B cell (primary cell): ENCODE results near the gene ROR2. TPM values are rescaled to one million over a fixed set of nuclear protein-coding genes. Genes with fewer than 3 reads are reported as not detected.

Experiments
- ATAC-seq: fragments of 200-7000 bp; cut with Tn5 transposase; one replicate; pipeline ENCODE4 v1.10.0; 2021; ENCODE audit warnings: low read depth, mild to moderate bottlenecking, moderate number of reproducible peaks, moderate library complexity
- CTCF ChIA-PET: fragments of 350-600 bp; sonication (Branson Sonifier 250); formaldehyde crosslinking; loops from one replicate; lab custom pipeline; 2021; ENCODE audit warnings: antibody characterized with exemption, inconsistent platforms; lab: Charles Lee
- POLR2A ChIA-PET: fragments of 350-600 bp; sonication (Branson Sonifier 250); formaldehyde crosslinking; loops from one replicate; lab custom pipeline; 2021; ENCODE audit warnings: antibody characterized with exemption; lab: Charles Lee
- DNase-seq: peaks from one replicate; pipeline ENCODE4 v3.0.0; 2013
- H2AFZ ChIP-seq: 2 replicates; pipeline ENCODE4 v1.6.1; 2012; ENCODE audit warnings: mild to moderate bottlenecking, low read depth, low read length; ENCODE audit not compliant: insufficient read depth, poor library complexity, severe bottlenecking
- H3K27ac ChIP-seq, 2 donors: 1 replicate in 1 of 2; 2 replicates in 1 of 2; pipeline ENCODE4 v1.5.1; 2012 to 2013; ENCODE audit warnings: low read length in 2 of 2, mild to moderate bottlenecking in 2 of 2, moderate library complexity in 1 of 2
- H3K27me3 ChIP-seq, 4 experiments: fragments of 200-600 bp in 1 of 4; sonication (generic) in 1 of 4; replicated peaks in 1 of 4; 1 replicate in 2 of 4; 2 replicates in 2 of 4; pipeline versions ENCODE4 v1.6.1 to v1.7.0; 2013 to 2016; ENCODE audit warnings: low read length in 3 of 4, mild to moderate bottlenecking in 2 of 4, mixed read lengths in 1 of 4, moderate library complexity in 1 of 4; ENCODE audit not compliant: insufficient read depth in 4 of 4, control insufficient read depth in 3 of 4; ENCODE audit errors: control extremely low read depth in 1 of 4
- H3K36me3 ChIP-seq, 2 experiments: replicated peaks in 1 of 2; 1 replicate in 1 of 2; 2 replicates in 1 of 2; pipeline versions ENCODE4 v1.6.1 to v1.7.1; 2013; ENCODE audit warnings: low read length in 1 of 2; ENCODE audit not compliant: insufficient read depth in 2 of 2, control insufficient read depth in 1 of 2; ENCODE audit errors: control extremely low read depth in 1 of 2, extremely low read depth in 1 of 2
- H3K4me1 ChIP-seq, 2 donors: fragments of 200-600 bp in 1 of 2; sonication (generic) in 1 of 2; 1 replicate in 1 of 2; 2 replicates in 1 of 2; pipeline versions ENCODE4 v1.5.1 to v1.6.1; 2013 to 2017; ENCODE audit warnings: low read length in 2 of 2; ENCODE audit not compliant: control insufficient read depth in 2 of 2, insufficient read depth in 2 of 2
- H3K4me2 ChIP-seq: replicated peaks from 2 replicates; pipeline ENCODE3; 2012; ENCODE audit warnings: mild to moderate bottlenecking, low read depth, low read length; ENCODE audit not compliant: poor library complexity, severe bottlenecking
- H3K4me3 ChIP-seq, 5 experiments: fragments of 200-600 bp in 1 of 5; sonication (generic) in 1 of 5; 1 replicate in 3 of 5; 2 replicates in 2 of 5; pipeline versions ENCODE4 v1.5.1 to v1.7.0; 2011 to 2016; ENCODE audit warnings: low read length in 4 of 5, mild to moderate bottlenecking in 4 of 5, low read depth in 2 of 5, control low read depth in 1 of 5, moderate library complexity in 1 of 5; ENCODE audit not compliant: insufficient read depth in 1 of 5; ENCODE audit errors: control extremely low read depth in 1 of 5, extremely low read depth in 1 of 5
- H3K79me2 ChIP-seq: fragments of 200-600 bp; sonication (generic); one replicate; pipeline ENCODE4 v1.6.0; 2016; ENCODE audit warnings: low read length; ENCODE audit not compliant: control insufficient read depth, insufficient read depth
- H3K9ac ChIP-seq: fragments of 200-600 bp; sonication (generic); 2 replicates; pipeline ENCODE4 v1.6.1; 2017; ENCODE audit warnings: mild to moderate bottlenecking, low read length, moderate library complexity
- H3K9me3 ChIP-seq, 3 donors: one replicate each; pipeline versions ENCODE4 v1.6.1 to v1.7.1; 2013; ENCODE audit warnings: low read length in 2 of 3; ENCODE audit not compliant: control insufficient read depth in 2 of 3, insufficient read depth in 1 of 3; ENCODE audit errors: control extremely low read depth in 1 of 3
- H4K20me1 ChIP-seq: 2 replicates; pipeline ENCODE4 v1.6.0; 2012; ENCODE audit warnings: mild to moderate bottlenecking, low read length; ENCODE audit not compliant: insufficient read depth, control insufficient read depth, poor library complexity, severe bottlenecking
- H3K27ac Mint-ChIP-seq: one replicate; pipeline ENCODE4 v1.8.0; 2021; ENCODE audit warnings: mixed read lengths
- H3K27me3 Mint-ChIP-seq: one replicate; pipeline ENCODE4 v1.8.0; 2021; ENCODE audit warnings: mixed read lengths
- H3K4me1 Mint-ChIP-seq: one replicate; pipeline ENCODE4 v1.8.0; 2021; ENCODE audit warnings: mixed read lengths
- H3K4me3 Mint-ChIP-seq: one replicate; pipeline ENCODE4 v1.8.0; 2021; ENCODE audit warnings: mixed read lengths
- H3K9me3 Mint-ChIP-seq: one replicate; pipeline ENCODE4 v1.8.0; 2022; ENCODE audit warnings: mixed read lengths; ENCODE audit not compliant: insufficient read depth
- EZH2 ChIP-seq: IDR thresholded peaks from 2 replicates; pipeline ENCODE4 v1.6.1; 2012; ENCODE audit warnings: borderline replicate concordance, low read depth, mild to moderate bottlenecking, moderate library complexity, low read length; ENCODE audit not compliant: insufficient read depth, poor library complexity, severe bottlenecking
- WGBS: methylation state at CpG from one replicate; pipeline ENCODE4 v1.1.5; 2013; ENCODE audit warnings: missing lambda C conversion rate; ENCODE audit not compliant: insufficient coverage; 5-methylcytosine and 5-hydroxymethylcytosine counted together
- intact Hi-C: fragments of 100-400 bp; cut with micrococcal nuclease; formaldehyde crosslinking; loops from one replicate; pipeline ENCODE4 v1.10.0; 2022
- polyA plus RNA-seq: library from polyadenylated mRNA; depleted of rRNA; stranded (reverse); fragments of >200 nt; gene quantifications from 2 replicates; pipeline ENCODE4 v1.2.3, GENCODE V29; 2012
- total RNA-seq, 2 donors: library from RNA; stranded (reverse); fragments of 120-200 nt in 1 of 2; gene quantifications; 1 replicate in 1 of 2; 2 replicates in 1 of 2; pipeline versions ENCODE4 v1.2.3 to v1.2.4, GENCODE V29; 2013 to 2022
- TF ChIP-seq, protein P1 (sequence below): fragments of 200-600 bp; IDR thresholded peaks from one replicate; pipeline ENCODE4 v1.8.0; 2022; ENCODE audit warnings: antibody characterized with exemption, mild to moderate bottlenecking

ROR2 gene
- total and polyA plus RNA-seq, 2 donors (not counting 1 experiment from before 2014, with no cell fraction given): 0.21 to 0.49 TPM

DNA sequence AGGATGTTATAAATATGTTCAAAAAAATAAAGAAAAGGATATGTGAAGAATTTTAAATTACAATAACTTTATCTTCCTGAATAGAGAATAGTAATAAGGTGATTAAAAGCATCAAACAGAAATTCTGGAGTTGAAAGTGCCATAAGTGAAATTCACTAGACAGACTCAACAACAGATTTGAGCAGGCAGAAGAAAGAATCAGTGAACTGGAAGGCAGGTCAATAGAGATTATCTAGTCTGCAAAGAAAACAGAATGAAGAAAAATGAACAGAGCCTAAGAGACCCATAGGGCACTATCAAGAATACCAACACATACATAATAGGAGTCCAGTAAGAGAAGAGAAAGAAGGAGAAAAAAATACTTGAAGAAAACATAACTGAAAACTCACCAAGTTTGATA is 162.1 kb downstream of the ROR2 start:
- no peak overlapping the region for H3K4me3 ChIP-seq
- no peaks in the 10 kb centered on the region for H3K36me3 ChIP-seq
- peaks cover 0 to 9% (median 0%) of the 10 kb centered on the region in 4 experiments for H3K27me3 ChIP-seq
- no peak overlapping the region for H3K27ac ChIP-seq
- H3K4me2 ChIP-seq: no peak overlapping the region
- no peak for DNase-seq
- POLR2A ChIA-PET: no interaction called here
- intact Hi-C loops: no loop called here
- H3K9ac ChIP-seq: no peak overlapping the region
- ATAC-seq: no peak
- H3K4me3 Mint-ChIP-seq: no peak overlapping the region
- H3K4me1 Mint-ChIP-seq: no peaks in the 10 kb centered on the region
- CTCF ChIA-PET: no interaction called here
- no peak overlapping the region for H3K27ac Mint-ChIP-seq
- no peaks in the 10 kb centered on the region for H3K79me2 ChIP-seq
- peaks cover 3% of the 10 kb centered on the region for H3K9me3 Mint-ChIP-seq
- no peaks in the 10 kb centered on the region for H4K20me1 ChIP-seq
- peaks cover 0 to 6% (median 0%) of the 10 kb centered on the region in 3 donors for H3K9me3 ChIP-seq
- peaks cover 38% of the 10 kb centered on the region for H3K27me3 Mint-ChIP-seq
- H2AFZ ChIP-seq: no peak overlapping the region
- TF ChIP-seq, protein P1, sequence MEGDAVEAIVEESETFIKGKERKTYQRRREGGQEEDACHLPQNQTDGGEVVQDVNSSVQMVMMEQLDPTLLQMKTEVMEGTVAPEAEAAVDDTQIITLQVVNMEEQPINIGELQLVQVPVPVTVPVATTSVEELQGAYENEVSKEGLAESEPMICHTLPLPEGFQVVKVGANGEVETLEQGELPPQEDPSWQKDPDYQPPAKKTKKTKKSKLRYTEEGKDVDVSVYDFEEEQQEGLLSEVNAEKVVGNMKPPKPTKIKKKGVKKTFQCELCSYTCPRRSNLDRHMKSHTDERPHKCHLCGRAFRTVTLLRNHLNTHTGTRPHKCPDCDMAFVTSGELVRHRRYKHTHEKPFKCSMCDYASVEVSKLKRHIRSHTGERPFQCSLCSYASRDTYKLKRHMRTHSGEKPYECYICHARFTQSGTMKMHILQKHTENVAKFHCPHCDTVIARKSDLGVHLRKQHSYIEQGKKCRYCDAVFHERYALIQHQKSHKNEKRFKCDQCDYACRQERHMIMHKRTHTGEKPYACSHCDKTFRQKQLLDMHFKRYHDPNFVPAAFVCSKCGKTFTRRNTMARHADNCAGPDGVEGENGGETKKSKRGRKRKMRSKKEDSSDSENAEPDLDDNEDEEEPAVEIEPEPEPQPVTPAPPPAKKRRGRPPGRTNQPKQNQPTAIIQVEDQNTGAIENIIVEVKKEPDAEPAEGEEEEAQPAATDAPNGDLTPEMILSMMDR: no peak
- TF ChIP-seq EZH2: no peak
- no peaks in the 10 kb centered on the region for H3K4me1 ChIP-seq

DNA sequence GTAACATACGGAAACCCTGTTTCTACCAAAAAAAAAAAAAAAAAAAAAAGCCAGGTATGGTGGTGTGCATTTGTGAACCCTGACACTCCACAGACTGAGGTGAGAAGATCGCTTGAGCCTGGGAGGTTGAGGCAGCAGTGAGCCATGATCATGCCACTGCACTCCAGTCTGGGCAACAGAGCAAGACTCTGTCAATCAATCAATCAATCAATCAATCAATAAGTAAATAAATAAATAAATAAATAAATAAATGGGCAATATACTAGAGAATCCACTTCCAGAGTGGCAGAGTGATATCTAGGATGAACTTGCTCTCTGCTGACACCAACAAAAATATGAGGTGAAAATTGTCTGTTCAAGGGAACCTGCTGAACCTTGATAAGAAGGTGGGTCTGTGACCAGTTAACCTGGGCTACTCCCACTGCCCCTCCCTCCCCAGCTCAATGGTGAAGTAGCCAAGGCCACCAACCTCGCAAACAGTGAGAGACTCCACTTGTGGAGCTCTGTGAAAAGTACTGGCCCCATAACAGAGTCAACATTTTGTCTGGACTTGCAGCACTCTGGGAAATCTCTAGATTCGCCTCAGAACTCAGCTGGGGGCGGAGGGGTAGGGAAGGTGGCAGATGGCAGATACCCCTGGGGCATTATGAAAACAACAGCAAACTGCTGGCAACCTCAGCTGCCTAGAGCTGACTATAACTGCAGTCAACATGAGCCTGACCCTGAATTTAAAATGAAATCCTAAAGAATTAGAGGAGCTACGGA is 163.7 kb downstream of the ROR2 start:
- Histone ChIP-seq H3K9me3 (peaks cover 0 to 11% (median 0%) of the 10 kb centered on the region in 3 donors), H3K4me1 (no peaks in the 10 kb centered on the region), H3K4me2 (no peak overlapping the region), H3K79me2 (no peaks in the 10 kb centered on the region), H4K20me1 (no peaks in the 10 kb centered on the region), H3K27me3 (peaks cover 0 to 11% (median 2%) of the 10 kb centered on the region in 4 experiments), H2AFZ (no peak overlapping the region), H3K4me3 (no peak overlapping the region), H3K27ac (no peak overlapping the region), H3K9ac (no peak overlapping the region), H3K36me3 (no peaks in the 10 kb centered on the region)
- ChIA-PET CTCF (no interaction called here), POLR2A (no interaction called here)
- H3K9me3 Mint-ChIP-seq: peaks cover 3% of the 10 kb centered on the region
- intact Hi-C loops: no loop called here
- no peak overlapping the region for H3K27ac Mint-ChIP-seq
- no peak overlapping the region for H3K4me3 Mint-ChIP-seq
- no peak for DNase-seq
- WGBS: 93% methylated on average over 4 of the region's 6 CpGs
- no peak for ATAC-seq
- H3K27me3 Mint-ChIP-seq: peaks cover 38% of the 10 kb centered on the region
- TF ChIP-seq EZH2: no peak
- TF ChIP-seq, protein P1: no peak
- H3K4me1 Mint-ChIP-seq: no peaks in the 10 kb centered on the region
